GM18498 (cell line): ENCODE measurements around the gene ALDH1B1.
"Not testable (repeated sequence)": the region's sequence is repeated elsewhere in the genome, so short reads cannot be mapped to it uniquely, and the experiment has no call there.

ENCODE experiments used
- ATAC-seq: cut with Tn5 transposase; IDR thresholded peaks from one replicate; pipeline ENCODE4 v1.9.1; 2021; ENCODE audit warnings: mild to moderate bottlenecking, moderate library complexity; ENCODE audit not compliant: unreplicated experiment

Gene ALDH1B1

DNA sequence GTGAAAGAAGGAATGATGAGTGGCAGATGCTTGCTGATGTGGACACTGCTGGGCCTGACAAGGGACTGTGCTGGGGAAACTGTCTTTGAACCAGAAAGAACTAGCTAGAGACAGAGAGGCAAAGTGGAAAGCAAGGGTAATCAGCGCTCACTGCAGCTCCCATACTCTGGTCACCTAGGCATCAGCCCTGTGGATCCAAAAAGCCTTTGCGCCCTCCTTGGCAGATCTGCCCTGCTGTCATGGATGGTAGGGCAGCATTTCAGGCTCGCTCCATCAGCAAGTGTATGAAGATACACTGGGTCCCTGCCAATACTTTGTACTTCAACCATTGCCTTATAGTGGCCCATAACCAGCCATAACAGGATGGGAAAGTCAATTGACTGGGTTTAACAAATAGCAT is 6.6 kb upstream of the ALDH1B1 start:
- ATAC-seq: no peak

- ATAC-seq: no peak
Measured at GRCh38 chr9:38386319-38386895, 6.1 kb upstream of the ALDH1B1 start.

DNA sequence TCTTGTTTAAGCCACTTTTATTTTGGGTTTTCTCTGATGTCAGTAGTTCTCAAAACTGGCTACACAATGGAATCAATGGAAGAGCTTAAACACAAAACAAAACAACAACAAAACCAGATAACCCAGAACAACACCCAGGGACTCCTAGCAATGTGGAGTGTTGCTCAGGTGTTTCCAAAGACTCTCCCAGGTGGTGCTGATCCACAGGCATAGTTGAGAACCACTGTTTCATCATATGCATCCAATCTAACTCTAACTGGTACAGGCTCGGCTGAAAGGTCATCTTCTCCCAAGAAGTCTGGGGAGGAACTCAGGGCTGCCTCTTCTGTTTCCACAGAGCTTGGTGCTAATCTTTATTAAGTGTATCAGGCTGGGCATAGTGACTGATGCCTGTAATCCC is 5.4 kb upstream of the ALDH1B1 start:
- no peak for ATAC-seq

DNA sequence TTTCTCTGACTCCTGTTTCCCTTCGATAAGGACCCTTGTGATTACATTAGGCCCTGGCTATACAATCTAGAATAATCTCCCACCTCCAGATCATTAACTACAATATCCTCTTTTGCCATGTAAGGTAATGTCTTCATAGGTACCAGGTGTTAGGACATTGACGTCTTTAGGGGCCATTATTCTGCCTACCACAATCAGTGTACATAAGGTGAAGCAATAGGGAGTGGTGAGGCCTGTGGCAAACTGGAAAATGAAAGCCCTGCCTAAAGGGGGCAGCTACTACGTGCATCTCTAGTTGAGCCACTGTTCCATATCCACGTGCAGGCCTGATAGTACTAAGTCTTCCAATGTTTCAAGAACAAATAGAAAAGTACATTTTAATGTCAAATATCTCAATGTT is 4.8 kb upstream of the ALDH1B1 start:
- ATAC-seq: no peak

DNA sequence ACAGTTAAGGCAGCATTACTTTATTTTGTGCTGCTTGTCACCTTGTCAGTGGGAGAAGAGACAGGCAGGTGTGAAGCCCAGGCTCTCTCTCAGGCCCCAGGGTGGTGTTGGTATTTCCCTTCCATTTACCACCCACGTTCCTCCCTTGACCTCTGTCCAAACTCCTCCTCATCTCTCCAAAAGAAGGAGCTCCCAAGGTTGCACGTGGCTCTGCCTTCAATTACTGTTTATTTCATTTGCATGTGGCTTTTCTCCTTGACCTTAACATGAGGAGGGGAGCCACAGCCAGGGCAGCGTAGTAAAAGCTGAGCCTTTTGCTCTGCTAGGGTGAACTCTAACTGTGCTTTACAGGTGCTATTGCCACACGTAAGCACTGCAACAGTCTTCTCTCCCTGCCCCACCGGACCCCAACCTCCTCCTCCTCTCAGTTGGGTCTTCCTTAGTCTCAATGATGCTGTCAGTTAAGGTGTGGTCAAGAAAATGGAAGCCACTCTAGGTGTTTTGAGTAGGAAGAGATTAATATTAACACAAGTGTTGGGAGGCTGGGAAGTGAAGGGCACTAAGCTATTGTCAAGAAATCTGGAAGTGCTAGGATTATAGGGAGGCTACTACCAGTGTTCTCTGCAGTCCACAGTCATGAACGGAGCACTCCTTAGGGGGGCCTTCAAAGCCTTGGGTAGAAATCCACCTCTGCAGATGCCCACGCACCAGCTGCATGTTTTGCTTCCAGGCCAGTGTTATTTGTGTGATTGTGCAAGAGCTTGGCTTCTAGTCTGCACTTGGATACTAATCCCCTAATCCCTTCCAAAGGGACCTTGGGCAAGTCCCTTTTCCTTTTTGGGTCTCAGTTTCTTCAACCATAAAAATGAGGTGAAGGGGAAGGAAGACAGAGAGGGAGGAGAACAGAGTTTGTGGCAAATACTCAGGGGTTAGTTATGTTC is 3.9 kb upstream of the ALDH1B1 start:
- ATAC-seq: no peak

DNA sequence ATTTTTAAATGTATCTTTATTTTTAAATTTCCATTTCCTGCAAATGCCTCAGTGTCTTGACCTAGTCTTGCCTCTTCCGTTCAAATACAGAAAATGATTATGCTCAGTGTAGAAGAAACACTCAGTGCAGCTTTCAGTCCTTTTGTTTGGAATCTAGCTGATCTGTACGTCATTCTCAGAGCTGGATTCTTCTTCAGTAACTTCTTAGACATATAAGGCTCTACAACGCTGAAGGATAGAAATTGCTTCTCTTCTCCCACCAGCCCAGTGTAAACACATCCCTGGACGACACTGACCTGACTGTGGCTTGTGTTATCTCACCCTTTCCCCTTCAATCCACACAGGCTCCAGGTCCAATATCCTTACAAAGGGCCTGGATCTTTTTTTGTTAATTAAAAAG is 3.2 kb upstream of the ALDH1B1 start:
- no peak for ATAC-seq

- ATAC-seq: no peak
Measured at GRCh38 chr9:38390442-38390841, 2.1 kb upstream of the ALDH1B1 start.

GRCh38 chr9:38390851-38391250 is 1.7 kb upstream of the ALDH1B1 start:
- ATAC-seq: no peak

DNA sequence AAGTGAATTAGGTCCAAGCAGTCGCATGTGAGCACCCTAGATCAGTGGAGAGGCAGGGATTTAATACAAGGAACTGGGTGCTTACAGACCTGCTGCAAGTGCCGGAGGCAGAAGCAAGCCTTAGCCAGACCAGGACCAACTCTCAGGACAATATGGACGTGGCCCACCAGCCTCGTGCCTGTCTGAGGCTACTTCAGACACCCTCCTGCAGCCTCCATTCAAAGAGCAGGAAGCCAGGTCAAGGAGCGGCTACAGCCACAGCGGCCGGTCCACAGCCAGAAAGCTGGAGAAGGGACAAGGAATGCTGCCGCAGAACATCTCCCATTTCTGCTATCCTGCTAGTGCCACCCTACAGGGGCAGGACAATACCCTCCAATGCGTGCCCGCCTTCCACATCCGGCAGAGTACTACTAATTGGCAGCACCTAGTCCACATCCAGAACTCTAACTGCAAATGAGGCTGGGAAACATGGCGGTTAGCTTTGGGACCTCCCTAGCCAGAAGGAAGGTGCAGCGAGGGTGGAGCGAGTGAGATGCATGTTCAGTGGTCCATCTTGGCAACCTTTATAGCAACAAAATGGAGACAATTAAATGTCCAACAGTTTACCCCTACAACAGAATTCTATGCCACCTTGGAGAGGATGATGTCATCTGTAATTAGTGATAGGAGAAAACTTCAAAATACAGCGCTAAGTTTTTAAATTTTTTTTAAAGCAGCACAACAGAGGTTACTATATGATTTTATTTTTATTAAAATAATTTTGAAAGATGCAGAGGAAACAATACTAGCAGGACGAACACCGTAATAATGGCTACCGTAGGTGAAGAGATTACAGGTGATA is 1.0 kb upstream of the ALDH1B1 start:
- no peak for ATAC-seq

- peak; percentile 11 for ATAC-seq
Measured at GRCh38 chr9:38393128-38393796, 760 bp downstream of the ALDH1B1 start.

DNA sequence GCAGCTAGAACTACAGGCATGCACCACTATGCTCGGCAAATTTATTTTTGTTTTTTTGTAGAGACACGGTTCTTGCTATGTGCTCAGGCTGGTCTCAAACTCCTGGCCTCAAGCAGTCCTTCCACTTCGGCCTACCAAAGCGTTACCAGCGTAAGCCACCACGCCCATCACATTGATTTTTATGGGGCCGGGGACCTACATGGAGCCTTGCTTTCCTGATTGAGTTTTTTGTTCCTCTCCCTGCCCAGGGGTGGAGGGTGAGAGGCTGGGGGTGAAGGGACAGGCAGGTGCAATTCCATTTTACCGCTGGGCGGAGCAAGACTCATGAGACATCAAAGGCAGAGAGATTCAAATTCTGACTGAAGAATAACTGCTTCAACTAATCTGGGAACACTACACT is 1.9 kb downstream of the ALDH1B1 start:
- ATAC-seq: no peak

DNA sequence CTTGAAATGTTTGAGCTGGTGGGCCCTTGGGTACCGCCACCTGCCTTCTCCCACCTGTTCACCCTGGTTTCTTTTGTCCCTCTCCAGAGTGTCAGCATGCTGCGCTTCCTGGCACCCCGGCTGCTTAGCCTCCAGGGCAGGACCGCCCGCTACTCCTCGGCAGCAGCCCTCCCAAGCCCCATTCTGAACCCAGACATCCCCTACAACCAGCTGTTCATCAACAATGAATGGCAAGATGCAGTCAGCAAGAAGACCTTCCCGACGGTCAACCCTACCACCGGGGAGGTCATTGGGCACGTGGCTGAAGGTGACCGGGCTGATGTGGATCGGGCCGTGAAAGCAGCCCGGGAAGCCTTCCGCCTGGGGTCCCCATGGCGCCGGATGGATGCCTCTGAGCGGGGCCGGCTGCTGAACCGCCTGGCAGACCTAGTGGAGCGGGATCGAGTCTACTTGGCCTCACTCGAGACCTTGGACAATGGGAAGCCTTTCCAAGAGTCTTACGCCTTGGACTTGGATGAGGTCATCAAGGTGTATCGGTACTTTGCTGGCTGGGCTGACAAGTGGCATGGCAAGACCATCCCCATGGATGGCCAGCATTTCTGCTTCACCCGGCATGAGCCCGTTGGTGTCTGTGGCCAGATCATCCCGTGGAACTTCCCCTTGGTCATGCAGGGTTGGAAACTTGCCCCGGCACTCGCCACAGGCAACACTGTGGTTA is 3.3 kb downstream of the ALDH1B1 start:
- no peak for ATAC-seq

DNA sequence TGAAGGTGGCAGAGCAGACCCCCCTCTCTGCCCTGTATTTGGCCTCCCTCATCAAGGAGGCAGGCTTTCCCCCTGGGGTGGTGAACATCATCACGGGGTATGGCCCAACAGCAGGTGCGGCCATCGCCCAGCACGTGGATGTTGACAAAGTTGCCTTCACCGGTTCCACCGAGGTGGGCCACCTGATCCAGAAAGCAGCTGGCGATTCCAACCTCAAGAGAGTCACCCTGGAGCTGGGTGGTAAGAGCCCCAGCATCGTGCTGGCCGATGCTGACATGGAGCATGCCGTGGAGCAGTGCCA is 3.8 kb downstream of the ALDH1B1 start:
- ATAC-seq: no peak

DNA sequence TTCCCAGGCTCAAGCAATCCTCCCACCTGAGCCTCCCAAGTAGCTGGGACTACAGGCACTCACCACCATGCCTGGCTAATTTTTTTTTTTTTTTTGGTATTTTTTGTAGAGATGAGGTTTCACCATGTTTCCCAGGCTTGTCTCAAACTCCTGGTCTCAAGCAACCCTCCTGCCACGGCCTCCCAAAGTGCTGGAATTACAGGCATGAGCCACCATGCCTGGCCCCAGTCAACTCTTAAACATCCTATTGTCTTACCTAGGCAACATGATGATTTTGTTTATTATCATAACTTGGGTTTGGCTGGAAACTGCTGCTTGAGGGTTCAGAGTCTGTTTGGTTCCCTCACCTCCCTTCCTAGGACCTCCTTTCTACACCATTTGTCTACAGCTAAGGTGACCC is 6.7 kb downstream of the ALDH1B1 start:
- ATAC-seq: not testable (repeated sequence)

- no peak for ATAC-seq
Measured at GRCh38 chr9:38401994-38402393, 9.5 kb downstream of the ALDH1B1 start.

GRCh38 chr9:38404314-38404713 is 11.8 kb downstream of the ALDH1B1 start:
- ATAC-seq: no peak

GRCh38 chr9:38405785-38406184 is 13.3 kb downstream of the ALDH1B1 start:
- no peak for ATAC-seq

GRCh38 chr9:38406476-38407186 is 14.1 kb downstream of the ALDH1B1 start:
- no peak for ATAC-seq

DNA sequence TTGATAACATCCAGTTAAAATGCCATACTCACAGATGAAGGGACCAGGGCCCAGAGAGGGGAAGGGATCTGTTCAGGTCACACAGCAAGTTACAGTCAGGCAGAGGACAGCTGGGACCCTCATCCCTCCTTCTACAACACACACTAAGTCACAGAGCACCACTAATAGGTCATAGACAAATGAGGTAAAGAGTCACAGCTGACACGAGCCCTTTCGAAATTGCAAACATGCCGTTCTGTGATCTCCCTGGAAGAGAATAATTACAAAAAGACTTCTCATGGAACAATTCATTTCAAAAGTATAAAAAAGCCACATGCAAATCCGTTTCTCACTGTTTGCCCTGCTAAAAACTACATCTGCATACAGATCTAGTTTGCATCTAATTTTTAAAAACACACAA is 16.2 kb downstream of the ALDH1B1 start:
- no peak for ATAC-seq

DNA sequence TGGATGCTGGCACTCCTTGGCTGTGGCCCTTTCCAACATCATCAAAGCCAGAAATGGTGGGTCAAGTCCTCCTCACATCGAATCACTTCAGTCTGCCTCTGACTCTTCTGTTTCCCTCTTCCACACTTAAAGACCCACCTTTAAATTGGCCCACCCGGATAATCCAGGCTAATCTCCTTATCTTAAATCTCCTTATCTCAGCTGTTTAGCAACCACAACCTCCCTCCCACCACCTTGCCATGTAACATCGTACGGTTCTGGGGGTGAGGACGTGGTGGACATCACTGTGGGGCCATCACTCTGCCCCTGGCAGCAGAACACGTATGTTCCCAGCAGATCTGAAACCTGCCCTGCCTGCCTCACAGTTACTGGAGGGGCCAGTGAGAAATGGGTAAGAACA is 20.2 kb downstream of the ALDH1B1 start:
- ATAC-seq: no peak
